ENCODE results near the gene RARS1. TPM values are rescaled to one million over a fixed set of nuclear protein-coding genes. Genes with fewer than 3 reads are reported as not detected.

The RARS1 gene
- total RNA-seq, 4 donors from 2014 or later: 52.2 to 92.2 (median 68.3) TPM

DNA sequence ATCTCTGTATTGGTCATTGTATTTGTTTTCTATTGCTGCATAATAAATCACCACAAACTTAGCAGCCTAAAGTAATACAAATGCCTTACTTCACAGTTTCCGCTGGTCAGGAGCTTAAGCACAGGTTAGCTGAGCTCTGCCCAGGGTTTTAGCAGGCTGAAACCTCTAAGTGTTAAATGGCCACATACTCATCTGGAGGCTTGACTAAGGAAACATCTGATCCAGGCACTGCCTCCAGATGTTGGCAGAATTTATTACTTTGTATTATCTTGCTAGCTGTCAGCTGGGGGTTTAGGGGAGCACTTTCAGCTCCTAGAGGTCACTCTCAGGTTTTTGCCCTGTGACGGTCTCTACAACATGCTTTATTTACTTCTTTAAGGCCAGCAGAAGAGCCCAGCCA is 23.2 kb upstream of the RARS1 start:
- no peak for DNase-seq (ENCODE audit: low spot score in 2 of 2)
- H3K4me3 ChIP-seq (ENCODE audit: low read depth, poor library complexity, severe bottlenecking): no peak overlapping the region
- 87 to 88% methylated on average over 2 of the region's 2 CpGs for WGBS, 2 donors
- TF ChIP-seq POLR2A (IDR thresholded peaks at IDR 0.05): no peak
- TF ChIP-seq, protein P1, sequence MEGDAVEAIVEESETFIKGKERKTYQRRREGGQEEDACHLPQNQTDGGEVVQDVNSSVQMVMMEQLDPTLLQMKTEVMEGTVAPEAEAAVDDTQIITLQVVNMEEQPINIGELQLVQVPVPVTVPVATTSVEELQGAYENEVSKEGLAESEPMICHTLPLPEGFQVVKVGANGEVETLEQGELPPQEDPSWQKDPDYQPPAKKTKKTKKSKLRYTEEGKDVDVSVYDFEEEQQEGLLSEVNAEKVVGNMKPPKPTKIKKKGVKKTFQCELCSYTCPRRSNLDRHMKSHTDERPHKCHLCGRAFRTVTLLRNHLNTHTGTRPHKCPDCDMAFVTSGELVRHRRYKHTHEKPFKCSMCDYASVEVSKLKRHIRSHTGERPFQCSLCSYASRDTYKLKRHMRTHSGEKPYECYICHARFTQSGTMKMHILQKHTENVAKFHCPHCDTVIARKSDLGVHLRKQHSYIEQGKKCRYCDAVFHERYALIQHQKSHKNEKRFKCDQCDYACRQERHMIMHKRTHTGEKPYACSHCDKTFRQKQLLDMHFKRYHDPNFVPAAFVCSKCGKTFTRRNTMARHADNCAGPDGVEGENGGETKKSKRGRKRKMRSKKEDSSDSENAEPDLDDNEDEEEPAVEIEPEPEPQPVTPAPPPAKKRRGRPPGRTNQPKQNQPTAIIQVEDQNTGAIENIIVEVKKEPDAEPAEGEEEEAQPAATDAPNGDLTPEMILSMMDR (IDR thresholded peaks at IDR 0.05): no peak
- intact Hi-C loops (cut with DNase I; ENCODE audit: low total_unique reads): no loop called here

DNA sequence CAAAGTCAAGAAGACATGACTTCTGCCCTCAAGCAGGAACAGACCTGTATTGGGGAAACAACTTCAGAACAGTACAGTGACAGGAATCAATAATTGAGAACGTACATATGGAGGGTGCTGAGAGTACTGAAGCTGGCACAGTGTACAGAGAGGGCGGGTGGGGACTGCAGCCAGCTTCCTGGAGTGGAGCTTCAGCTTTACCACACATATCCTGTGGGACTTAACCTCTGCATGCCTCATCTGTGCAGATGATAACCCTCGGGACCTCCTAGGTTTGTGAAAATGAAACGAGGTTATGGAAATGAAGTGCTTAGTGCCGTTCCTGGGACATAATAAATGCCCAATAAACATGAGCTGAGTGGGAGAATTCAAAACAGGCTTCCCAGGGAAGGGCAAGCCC is 22.1 kb upstream of the RARS1 start:
- WGBS, 2 donors: 43 to 47% methylated on average over 5 of the region's 5 CpGs
- no peak overlapping the region for H3K4me3 ChIP-seq (ENCODE audit: low read depth, poor library complexity, severe bottlenecking)
- intact Hi-C loops (cut with DNase I; ENCODE audit: low total_unique reads): no loop called here
- no peak for DNase-seq (ENCODE audit: low spot score in 2 of 2)
- TF ChIP-seq POLR2A (IDR thresholded peaks at IDR 0.05): no peak
- TF ChIP-seq, protein P1 (IDR thresholded peaks at IDR 0.05): no peak

DNA sequence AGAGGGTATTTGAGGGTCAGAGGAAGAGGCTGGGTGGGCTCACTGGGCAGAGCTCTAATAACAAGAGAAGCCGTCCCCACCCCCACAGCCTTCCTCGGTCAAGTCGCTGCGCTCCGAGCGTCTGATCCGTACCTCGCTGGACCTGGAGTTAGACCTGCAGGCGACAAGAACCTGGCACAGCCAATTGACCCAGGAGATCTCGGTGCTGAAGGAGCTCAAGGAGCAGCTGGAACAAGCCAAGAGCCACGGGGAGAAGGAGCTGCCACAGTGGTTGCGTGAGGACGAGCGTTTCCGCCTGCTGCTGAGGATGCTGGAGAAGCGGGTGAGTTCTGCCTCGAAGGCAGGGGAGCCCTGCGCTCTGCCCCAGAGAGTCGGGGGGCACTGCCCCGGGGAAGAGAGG is 21.6 kb upstream of the RARS1 start:
- 91 to 92% methylated on average over 20 of the region's 20 CpGs for WGBS, 2 donors
- no peak for DNase-seq (ENCODE audit: low spot score in 2 of 2)
- no peak for TF ChIP-seq POLR2A (IDR thresholded peaks at IDR 0.05)
- TF ChIP-seq, protein P1 (IDR thresholded peaks at IDR 0.05): no peak
- intact Hi-C loops (cut with DNase I; ENCODE audit: low total_unique reads): no loop called here
- no peak overlapping the region for H3K4me3 ChIP-seq (ENCODE audit: low read depth, poor library complexity, severe bottlenecking)

DNA sequence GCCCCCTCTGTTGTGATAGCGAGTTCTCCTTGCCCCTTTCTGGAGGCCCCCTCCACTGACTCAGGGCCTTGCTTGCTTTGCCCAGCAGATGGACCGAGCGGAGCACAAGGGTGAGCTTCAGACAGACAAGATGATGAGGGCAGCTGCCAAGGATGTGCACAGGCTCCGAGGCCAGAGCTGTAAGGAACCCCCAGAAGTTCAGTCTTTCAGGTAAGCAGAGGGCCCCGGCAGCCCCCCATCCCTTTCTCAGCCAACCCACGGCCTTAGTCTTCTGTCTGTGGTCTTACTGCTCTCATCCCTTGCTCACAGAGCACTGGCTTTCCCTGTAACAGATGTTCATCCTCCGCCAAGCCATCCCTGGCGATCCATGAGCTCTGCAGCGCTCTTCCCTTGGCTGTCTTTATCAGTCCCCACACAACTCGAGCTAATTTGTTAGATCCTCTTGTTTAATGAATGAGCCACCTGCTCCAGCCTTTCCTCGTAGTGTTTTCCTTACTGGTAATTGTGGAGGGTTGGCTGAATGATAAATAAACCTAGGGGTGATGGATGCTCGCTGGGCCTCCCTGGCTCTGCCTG is 18.4 kb upstream of the RARS1 start:
- intact Hi-C loops (cut with DNase I; ENCODE audit: low total_unique reads): no loop called here

DNA sequence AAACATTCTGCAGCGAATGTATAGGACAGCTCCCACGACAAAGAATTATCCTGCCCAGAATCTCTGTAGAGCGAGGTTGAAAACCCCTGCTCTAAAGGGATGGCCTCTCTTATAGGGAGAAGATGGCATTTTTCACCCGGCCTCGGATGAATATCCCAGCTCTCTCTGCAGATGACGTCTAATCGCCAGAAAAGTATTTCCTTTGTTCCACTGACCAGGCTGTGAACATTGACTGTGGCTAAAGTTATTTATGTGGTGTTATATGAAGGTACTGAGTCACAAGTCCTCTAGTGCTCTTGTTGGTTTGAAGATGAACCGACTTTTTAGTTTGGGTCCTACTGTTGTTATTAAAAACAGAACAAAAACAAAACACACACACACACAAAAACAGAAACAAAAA is 17.4 kb upstream of the RARS1 start:
- TF ChIP-seq, protein P1 (IDR thresholded peaks at IDR 0.05): no peak
- no peak for TF ChIP-seq POLR2A (IDR thresholded peaks at IDR 0.05)
- intact Hi-C loops (cut with DNase I; ENCODE audit: low total_unique reads): no loop called here
- DNase-seq (ENCODE audit: low spot score in 2 of 2): no peak
- H3K4me3 ChIP-seq (ENCODE audit: low read depth, poor library complexity, severe bottlenecking): no peak overlapping the region
- 83 to 89% methylated on average over 8 of the region's 8 CpGs for WGBS, 2 donors

More for the DNA sequence above, 18.4 kb upstream of the RARS1 start:
- WGBS, 2 donors: 85 to 88% methylated on average over 12 of the region's 12 CpGs
- DNase-seq (ENCODE audit: low spot score in 2 of 2): no peak
- TF ChIP-seq, protein P1 (IDR thresholded peaks at IDR 0.05): no peak
- TF ChIP-seq POLR2A (IDR thresholded peaks at IDR 0.05): no peak
- no peak overlapping the region for H3K4me3 ChIP-seq (ENCODE audit: low read depth, poor library complexity, severe bottlenecking)

DNA sequence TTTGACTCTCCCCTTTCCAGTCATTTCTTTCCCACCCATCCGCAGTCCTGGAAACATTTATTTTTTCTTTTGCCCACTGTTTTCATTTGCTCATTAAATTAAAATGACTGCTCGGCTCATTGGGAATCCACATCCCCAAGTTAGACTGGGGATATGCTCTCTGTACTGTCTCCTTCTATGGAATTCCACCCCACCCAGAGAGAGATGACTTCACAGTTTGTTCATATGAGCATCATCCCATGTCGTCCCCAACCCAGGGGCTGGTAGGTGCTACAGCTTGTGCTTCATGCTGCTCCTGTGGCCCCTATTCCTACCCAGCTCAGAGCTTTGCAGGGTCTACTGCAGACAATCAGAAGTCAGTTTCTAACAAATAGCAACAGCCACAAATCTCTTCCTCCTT is 16.5 kb upstream of the RARS1 start:
- TF ChIP-seq, protein P1 (IDR thresholded peaks at IDR 0.05): no peak
- no peak for TF ChIP-seq POLR2A (IDR thresholded peaks at IDR 0.05)
- no peak overlapping the region for H3K4me3 ChIP-seq (ENCODE audit: low read depth, poor library complexity, severe bottlenecking)
- no peak for DNase-seq (ENCODE audit: low spot score in 2 of 2)
- WGBS, 2 donors: 83% methylated on average over 3 of the region's 3 CpGs
- intact Hi-C loops (cut with DNase I; ENCODE audit: low total_unique reads): no loop called here
